Measurements from ENCODE around the gene STAG1.

- TF ChIP-seq CTCF (conservative IDR thresholded peaks at IDR 0.05 in 1 of 2, IDR thresholded peaks at IDR 0.05 in 1 of 2; ENCODE audit: extremely low read depth in 1 of 2, insufficient read depth in 1 of 2, low read depth in 1 of 2, low read length in 2 of 2) (no peak), EZH2 (IDR thresholded peaks at IDR 0.05; ENCODE audit: borderline replicate concordance, low read length) (no peak)
Measured at GRCh38 chr3:136343873-136344555, 408.2 kb downstream of the STAG1 start.

Data from mammary epithelial cell (primary cell).